SKM-1 treated with dmso at 0.1 percent for 144 hours (cell line): ENCODE results near the gene XPNPEP1.

ENCODE experiments used
- DNase-seq: peaks from one replicate; lab custom pipeline; 2025; ENCODE audit not compliant: unreplicated experiment; lab: John Stamatoyannopoulos, UW

XPNPEP1 gene

GRCh38 chr10:109895095-109895818 is 28.1 kb downstream of the XPNPEP1 start:
- no peak for DNase-seq

DNA sequence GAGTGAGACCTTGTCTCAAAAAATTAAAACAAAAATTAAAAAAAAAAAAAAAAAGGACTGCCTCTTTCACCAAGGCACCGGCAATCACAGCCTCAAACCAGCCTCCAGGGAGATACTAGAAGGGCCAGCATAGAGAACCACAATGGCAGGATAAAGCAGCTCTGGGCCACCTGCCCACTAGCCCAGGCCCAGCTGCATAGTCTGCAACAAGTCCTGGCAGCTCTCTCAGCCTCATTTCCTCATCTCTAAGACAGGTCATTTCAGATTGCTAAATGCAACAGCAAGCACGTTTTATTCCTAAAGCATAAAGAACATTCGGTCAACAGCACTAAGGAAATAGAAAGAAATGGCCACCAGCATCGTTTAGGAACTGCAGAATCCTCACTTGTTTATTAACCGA is 28.8 kb downstream of the XPNPEP1 start:
- no peak for DNase-seq

DNA sequence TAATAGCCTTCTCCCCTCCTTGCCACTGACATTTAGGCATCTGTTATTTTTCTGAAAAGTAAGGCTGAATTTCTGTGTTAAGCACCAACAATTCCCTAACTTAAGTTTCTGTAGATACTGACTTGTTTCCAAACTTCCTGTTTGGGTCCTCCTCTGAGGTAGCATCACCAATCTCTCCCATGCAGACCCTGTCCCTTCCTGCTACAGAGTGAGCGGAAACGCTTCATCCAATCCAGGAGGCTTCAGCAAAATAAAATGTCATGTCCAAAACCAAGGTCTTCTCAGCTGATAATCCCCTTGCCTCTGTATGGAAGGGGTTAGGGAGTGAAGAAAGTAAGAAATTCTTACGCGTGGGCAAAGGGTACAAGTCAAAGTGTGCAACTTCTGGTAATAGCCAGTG is 29.9 kb downstream of the XPNPEP1 start:
- no peak for DNase-seq

GRCh38 chr10:109892931-109893330 is 30.4 kb downstream of the XPNPEP1 start:
- DNase-seq = no peak

- no peak for DNase-seq
These were observed 31.2 kb downstream of the XPNPEP1 start for GRCh38 chr10:109892117-109892516.

- DNase-seq = no peak
These were observed 32.2 kb downstream of the XPNPEP1 start for GRCh38 chr10:109891105-109891504.

DNA sequence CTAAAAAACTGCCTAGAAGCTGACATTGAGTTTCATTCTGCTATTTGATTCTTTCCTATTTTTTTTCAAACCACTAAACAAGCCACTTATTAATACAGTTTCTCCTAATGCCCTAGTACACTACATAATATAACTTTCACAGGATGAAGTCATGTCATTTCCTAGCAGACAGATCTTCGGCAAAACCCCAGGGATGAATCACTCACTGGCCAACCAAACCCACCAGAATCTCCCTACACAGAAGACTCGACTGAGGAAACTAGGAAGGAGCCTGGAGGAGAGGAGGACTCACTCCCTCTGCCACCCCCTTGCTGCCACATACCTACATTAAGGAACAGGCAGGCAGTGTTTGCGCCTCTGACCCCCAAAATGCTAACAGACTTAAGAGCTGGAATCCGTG is 33.4 kb downstream of the XPNPEP1 start:
- DNase-seq = no peak

DNA sequence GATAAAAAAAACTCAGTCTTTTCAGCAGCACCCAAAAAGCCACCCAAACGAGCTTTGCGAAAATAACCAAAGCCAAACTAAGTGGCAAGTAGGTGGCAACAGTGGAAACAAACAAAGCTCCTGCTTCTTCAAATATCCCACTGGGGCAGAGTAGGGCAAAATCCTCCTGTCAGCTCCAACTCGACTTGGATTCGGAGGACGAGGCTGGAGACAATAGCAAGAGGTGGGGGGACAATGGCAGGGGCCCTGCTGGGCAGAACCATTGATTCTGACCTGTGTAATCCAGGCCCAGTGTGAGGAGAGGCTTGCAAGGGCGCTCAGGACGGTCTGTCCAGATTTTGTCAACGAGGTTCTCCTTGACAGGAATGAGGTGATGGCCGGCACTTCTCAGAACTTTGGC is 35.5 kb downstream of the XPNPEP1 start:
- DNase-seq = no peak

DNA sequence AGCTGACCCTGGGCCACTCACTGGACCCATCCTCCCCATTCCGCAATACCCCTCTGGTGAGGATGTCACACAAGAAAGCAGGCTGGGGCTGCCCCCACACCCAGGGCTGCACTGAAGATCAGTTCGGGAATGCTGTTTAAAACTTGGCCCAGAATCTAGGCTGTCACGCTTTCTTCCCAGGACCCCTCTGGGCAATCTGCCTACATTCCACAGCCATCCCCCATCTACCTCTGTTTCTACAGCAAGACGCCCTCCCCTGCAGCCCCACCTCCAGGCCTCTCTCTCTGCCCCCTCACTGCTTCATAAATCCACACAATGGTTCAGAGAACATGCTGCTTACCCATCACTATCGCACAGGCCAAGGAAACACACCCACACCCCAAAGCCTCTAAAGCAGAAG is 36.1 kb downstream of the XPNPEP1 start:
- no peak for DNase-seq

GRCh38 chr10:109886781-109887140 is 36.5 kb downstream of the XPNPEP1 start:
- no peak for DNase-seq

GRCh38 chr10:109886037-109886780 is 37.1 kb downstream of the XPNPEP1 start:
- DNase-seq = peak; percentile 24

GRCh38 chr10:109883859-109884771 is 39.2 kb downstream of the XPNPEP1 start:
- peak; percentile 58 for DNase-seq

- DNase-seq = no peak
These were observed 40.9 kb downstream of the XPNPEP1 start for GRCh38 chr10:109882251-109883057.

DNA sequence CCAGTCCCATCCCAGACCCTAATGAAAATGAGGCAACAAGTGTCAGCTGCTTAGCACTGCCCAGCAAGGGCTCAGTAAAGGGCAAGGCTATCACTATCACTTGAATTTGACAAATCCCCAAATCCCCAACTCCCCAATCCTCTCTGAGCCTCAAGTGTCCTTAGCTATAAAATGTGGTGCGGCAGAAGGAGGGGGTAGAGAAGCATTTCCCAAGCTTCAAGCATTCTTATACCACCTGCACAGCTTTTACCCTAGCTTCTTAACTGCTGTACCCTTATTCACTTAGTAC is 41.6 kb downstream of the XPNPEP1 start:
- no peak for DNase-seq

- DNase-seq = no peak
These were observed 42.2 kb downstream of the XPNPEP1 start for GRCh38 chr10:109880886-109881768.

GRCh38 chr10:109877546-109877945 is 45.8 kb downstream of the XPNPEP1 start:
- DNase-seq = no peak

GRCh38 chr10:109875828-109876821 is 47.2 kb downstream of the XPNPEP1 start:
- DNase-seq = no peak

- DNase-seq = no peak
These were observed 48.2 kb downstream of the XPNPEP1 start for GRCh38 chr10:109875151-109875568.

- DNase-seq = no peak
These were observed 51.8 kb downstream of the XPNPEP1 start for GRCh38 chr10:109871476-109871875.
